ENCODE measurements around the gene GCLC.
A peak's percentile ranks its signal among the peaks of the same experiment; 100 is the strongest.
"Not testable (repeated sequence)": the region's sequence is repeated elsewhere in the genome, so short reads cannot be mapped to it uniquely, and the experiment has no call there.

GCLC gene

DNA sequence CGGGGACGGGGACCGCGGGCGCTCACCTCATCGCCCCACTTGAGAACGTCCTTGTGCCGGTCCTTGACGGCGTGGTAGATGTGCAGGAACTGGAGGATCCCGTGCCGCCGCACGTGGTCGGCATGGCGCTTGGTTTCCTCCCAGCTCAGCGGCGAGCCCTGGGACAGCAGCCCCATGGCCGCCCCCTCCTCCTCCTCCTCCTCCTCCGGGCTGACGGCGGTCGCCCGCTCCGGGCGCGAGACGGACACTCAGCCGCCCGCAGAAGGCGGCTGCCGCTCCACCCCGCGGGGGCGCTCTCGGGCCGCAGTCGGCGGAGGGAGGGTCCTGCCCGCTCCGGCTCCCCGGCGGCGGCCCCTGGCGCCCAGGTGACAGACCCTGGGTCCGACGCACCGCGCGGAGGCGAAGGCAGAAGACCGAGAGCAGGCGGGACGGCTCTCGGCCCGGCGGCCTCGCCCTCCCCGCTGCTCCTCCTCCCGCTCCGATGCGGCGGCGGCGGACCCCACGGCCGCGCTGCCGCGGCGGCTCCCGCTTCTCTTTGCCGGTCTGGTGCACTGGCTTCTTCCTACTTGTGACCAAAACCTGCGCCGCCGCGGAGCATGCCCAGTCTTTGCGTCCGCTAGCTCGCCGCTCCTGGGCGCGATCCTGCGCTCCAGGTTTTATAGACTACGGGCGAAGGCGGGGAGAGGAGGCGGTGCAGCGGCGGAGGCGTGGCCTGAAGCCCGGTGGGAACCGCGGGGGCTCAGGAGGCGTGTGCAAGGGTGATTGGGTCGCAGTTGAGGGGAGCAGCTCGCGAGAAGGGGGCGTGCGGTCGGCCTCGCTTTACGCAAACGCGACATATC is at the start of gene GCLC:
Gene GCLC, minus strand, starts transcription at position 632 of the 839 bp plus-strand sequence. Its CDS starts 456 bp downstream, at position 176.
- peak; percentile 88 for DNase-seq

- DNase-seq = no peak
Observed at GRCh38 chr6:53594596-53594995, 49.7 kb upstream of the GCLC start.

GRCh38 chr6:53593001-53593488 is 48.1 kb upstream of the GCLC start:
- DNase-seq = no peak

DNA sequence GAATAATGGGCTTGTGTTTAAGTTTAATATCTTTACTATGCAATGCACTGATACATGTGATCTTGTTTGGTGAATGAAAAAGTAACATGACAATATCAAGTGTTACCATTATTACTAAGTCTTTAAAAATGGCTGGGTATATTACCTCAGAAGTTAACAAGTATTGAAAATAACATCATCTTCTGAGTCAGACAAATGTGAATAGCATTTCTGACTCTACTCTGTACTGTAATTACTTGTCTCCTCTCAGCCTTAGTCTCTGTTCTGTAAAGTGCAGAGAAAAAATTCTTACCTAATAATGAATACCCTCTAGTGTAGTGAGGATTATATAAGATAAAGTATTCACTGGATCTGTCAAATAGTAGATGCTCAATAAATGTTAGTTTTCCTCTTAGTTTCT is 47.0 kb upstream of the GCLC start:
- no peak for DNase-seq

- no peak for DNase-seq
Observed at GRCh38 chr6:53588816-53589509, 44.1 kb upstream of the GCLC start.

DNA sequence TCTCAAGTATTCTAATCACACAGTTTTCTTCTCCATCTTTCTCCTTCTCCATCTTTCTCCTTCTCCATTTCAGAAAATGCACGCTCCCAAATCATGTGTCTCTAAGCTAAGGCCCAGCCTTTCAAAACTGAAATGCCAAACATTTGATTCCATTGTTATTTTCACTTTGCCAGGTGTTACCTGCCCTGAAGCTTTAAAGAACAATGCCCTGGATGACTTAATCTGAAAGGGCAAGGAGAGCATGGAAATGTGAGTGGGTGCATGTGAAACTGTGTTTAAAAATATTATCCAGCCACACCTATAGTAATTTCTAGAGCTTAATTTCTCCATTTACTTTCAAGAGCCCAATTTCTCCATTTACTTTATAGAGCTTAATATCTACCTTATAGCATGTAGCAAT is 42.4 kb upstream of the GCLC start:
- no peak for DNase-seq

GRCh38 chr6:53585208-53585900 is 40.5 kb upstream of the GCLC start:
- no peak for DNase-seq

DNA sequence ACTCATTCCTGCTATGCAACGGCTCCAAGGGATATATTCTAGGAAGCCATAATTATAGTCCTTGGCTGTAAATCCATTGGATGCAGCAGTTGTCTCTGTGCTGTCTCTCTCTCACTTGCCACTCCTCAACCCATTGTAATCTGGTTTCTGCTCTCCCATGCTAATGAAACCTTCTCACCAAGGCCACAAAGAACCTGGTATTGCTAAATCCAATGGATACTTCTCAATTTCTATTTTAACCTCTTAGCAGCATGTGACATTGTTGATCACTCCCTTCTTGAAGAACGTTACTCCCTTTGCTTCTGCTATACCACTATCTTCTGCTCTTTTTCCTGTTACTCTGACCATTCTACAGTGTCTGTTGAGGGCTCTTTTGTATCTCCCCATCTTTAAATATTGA is 39.8 kb upstream of the GCLC start:
- DNase-seq = no peak

DNA sequence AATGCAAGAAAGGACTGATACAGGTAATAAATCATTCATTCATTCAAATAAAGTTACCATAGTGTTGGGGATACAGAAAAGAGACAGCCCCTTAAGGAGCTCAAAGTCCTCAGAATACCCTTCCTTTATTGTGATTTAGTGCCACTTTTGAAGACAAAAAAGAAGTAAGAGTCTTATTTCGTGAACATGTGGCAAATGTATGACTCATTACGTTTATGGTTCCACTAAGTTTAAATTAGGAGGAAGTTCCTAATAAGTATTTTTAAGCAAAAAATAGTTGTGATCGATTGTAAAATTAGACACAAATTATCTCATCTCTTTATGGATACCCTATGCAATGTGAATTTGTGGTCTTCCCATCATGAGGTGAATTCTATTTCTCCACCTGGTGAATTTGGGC is 38.5 kb upstream of the GCLC start:
- no peak for DNase-seq

GRCh38 chr6:53582963-53583362 is 38.1 kb upstream of the GCLC start:
- DNase-seq = no peak

DNA sequence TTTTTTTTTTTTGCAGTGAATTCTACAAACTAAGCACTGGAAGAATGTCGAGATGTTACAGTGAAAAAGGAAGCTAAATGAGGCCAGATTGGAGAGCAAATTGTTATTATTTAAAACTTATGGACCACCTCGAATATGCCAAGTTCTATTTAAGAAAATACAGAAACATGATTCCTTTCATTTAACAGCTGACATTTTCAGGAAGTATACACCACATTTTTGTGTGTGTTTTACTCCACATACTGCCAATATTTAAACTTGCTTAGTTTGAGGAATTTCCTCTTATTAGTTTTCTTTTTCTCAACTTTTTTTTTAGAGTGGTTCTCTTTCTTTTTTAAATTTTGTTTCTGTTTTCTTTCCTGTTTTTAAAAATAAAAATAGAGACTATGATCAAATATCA is 37.0 kb upstream of the GCLC start:
- no peak for DNase-seq

- DNase-seq = no peak
Observed at GRCh38 chr6:53581173-53581773, 36.4 kb upstream of the GCLC start.

DNA sequence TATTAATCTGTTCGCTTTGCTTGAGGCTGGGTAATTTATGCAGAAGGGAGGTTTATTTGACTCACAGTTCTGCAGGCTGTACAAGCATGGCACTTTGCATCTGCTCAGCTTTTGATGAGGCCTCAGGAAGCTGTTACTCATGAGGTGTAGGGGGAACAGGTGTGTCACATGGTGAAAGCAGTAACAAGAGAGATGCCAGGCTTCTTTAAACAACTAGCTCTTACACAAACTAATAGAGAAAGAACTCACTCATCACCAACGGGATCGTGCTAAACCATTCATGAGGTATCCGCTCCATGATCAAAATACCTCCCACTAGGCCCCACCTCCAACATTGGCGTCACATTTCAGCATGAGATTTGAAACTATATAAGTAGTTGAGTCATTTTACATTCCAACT is 34.4 kb upstream of the GCLC start:
- no peak for DNase-seq

DNA sequence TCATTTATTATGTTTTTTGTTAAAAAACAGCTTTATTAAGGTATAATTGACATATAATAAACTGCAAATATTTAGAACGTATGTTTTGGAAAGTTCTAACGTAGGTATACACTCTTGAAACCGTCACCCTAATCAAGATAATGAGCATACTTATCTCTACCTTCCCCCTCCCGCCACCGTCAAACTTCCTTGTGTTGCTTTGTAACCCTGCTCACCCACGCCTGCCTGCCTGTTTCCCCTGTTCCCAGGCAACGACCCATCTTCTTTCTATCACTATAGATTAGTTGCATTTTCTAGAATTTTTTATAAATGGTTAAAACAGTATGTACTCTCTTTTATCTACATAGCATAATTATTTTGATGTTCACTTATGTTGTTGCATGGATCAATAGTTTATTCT is 33.5 kb upstream of the GCLC start:
- DNase-seq = peak; percentile 61

DNA sequence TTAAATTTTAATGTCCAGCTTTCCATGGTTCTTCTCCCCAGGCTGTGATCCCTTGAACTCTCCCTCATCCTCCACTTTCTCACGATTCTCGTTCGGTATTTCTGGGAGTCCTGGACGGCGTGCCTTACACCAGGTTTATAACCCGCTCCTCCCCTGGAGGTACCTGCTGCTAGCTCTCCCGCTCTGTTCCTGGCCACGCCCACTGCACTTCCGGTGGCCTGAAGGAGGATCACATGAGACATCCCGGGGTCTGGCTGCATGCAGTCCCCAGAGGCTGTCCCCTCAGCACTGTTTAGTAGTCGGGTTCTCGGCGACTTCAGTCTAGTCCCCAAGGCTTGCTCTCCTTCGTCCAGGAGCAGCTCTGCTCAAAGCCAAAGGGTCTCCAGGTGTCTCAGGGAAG is 28.4 kb upstream of the GCLC start:
- DNase-seq = peak; percentile 15

DNA sequence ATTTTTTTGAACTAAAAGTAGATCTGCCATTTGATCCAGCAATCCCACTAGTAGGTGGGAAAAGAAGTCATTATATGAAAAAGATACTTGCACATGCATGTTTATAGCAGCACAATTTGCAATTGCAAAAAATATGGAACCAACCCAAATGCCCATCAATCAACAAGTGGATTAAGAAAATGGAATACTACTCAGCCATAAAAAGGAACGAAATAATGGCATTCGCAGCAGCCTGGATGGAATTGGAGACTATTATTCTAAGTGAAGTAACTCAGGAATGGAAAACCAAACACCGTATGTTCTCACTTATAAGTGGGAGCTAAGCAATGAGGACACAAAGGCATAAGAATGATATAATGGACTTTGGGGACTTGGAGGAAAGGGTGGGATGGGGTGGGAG is 27.5 kb upstream of the GCLC start:
- not testable (repeated sequence) for DNase-seq

GRCh38 chr6:53568776-53569616 is 24.1 kb upstream of the GCLC start:
- DNase-seq = no peak

DNA sequence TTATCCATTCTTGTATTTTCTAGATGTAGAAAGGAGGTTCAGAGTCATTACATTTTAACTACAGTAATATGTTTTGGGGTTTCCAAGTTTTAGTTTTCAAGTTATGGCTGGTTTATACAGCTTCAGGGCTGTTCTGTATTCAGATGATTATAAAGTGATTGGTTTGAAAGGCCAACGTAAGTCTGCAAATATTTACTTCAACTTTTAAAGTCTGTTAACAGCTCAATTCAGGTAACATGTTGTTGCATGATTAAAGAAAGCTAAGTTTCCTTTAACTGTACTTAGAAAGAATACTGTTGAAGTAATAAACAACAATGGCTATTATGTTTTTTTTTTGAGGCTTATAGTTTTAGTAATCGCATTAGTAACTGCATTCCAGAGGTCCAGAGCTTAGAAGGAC is 22.8 kb upstream of the GCLC start:
- DNase-seq = no peak

GRCh38 chr6:53566755-53567154 is 21.9 kb upstream of the GCLC start:
- DNase-seq = peak; percentile 68

DNA sequence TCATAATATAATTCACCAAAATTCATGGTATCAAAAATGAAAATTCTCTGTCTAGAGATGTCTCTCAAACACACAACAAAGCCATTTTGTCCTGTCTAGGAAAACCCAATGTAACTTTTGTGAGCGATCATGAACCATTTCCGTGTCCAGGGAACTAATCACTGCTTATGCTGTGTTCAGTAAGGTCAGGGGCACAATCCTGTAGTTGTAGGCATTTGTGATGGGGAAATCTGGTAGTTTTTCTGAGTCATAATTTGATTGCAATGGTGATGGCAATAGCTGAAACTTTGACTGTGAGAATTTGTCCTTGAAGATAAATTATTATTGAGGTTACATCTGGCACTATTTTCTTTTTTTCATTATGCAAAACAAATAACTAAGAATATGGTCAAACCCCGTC is 21.0 kb upstream of the GCLC start:
- no peak for DNase-seq

DNA sequence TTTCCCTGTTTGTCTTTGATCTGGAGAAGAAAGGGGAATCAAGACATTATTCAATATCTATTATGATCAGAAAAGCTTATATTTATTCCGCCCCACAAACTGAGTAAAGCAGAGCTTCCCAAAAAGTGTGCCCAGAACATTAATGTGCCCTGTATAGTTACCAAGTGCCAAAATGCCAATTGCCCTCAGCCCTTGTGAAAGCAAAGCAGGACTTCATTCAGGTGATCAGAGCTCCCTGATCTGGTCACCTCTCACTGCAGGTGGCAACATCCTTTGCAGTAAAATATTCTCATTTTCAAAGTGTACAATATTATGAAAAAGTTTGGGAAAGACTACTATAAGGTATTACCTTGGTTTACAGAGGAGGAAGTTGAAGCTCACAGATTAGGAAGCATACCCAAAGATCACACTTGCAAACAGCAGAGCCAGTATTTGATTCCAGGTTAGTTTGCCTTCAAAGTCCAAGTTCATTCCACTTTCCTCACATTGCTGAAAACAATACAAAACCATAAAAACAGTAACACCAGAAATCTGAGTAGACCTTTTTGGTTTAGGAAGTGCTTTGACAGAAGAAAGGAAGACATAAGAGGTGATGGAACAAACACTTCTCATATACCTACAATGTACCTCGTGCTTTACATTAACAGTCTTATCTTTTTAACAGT is 19.6 kb upstream of the GCLC start:
- no peak for DNase-seq

Measured in NCI-H748 treated with DMSO at 0.1 percent for 48 hours (cell line).